Measurements from ENCODE around the gene RTP3.
"Not testable (repeated sequence)": the region's sequence is repeated elsewhere in the genome, so short reads cannot be mapped to it uniquely, and the experiment has no call there.

The RTP3 gene

GRCh38 chr3:46546896-46547440 lies 49.2 kb downstream of the RTP3 start:
- no peak for DNase-seq (ENCODE audit: low read depth)

GRCh38 chr3:46548611-46549010 lies 50.8 kb downstream of the RTP3 start:
- not testable (repeated sequence) for DNase-seq (ENCODE audit: low read depth)

- no peak for DNase-seq (ENCODE audit: low read depth)
Observed at GRCh38 chr3:46549408-46549904, 51.7 kb downstream of the RTP3 start.

- DNase-seq (ENCODE audit: low read depth) = no peak
Observed at GRCh38 chr3:46549989-46550388, 52.2 kb downstream of the RTP3 start.
